GM04503 (cell line): ENCODE measurements around the gene RALGPS2.
"Not testable (repeated sequence)": the region's sequence is repeated elsewhere in the genome, so short reads cannot be mapped to it uniquely, and the experiment has no call there.

Experiments used
- DNase-seq: peaks from one replicate; pipeline ENCODE4 v3.0.0-alpha.2; 2012; ENCODE audit warnings: low read depth

Gene RALGPS2

GRCh38 chr1:178944729-178945128 is 219.7 kb downstream of the RALGPS2 start:
- no peak for DNase-seq

- no peak for DNase-seq
Measured at GRCh38 chr1:178945763-178946266, 220.8 kb downstream of the RALGPS2 start.

- DNase-seq, result no peak
Measured at GRCh38 chr1:178946416-178946815, 221.4 kb downstream of the RALGPS2 start.

GRCh38 chr1:178946855-178947676 is 222.0 kb downstream of the RALGPS2 start:
- DNase-seq, result no peak

GRCh38 chr1:178947677-178947981 is 222.6 kb downstream of the RALGPS2 start:
- no peak for DNase-seq

GRCh38 chr1:178948676-178949075 is 223.6 kb downstream of the RALGPS2 start:
- no peak for DNase-seq

GRCh38 chr1:178949866-178950265 is 224.8 kb downstream of the RALGPS2 start:
- not testable (repeated sequence) for DNase-seq

- DNase-seq, result no peak
Measured at GRCh38 chr1:178951600-178951999, 226.6 kb downstream of the RALGPS2 start.

GRCh38 chr1:178953034-178953433 is 228.0 kb downstream of the RALGPS2 start:
- no peak for DNase-seq

GRCh38 chr1:178953538-178954324 is 228.7 kb downstream of the RALGPS2 start:
- DNase-seq, result no peak

GRCh38 chr1:178954325-178954690 is 229.3 kb downstream of the RALGPS2 start:
- no peak for DNase-seq

GRCh38 chr1:178954937-178955336 is 229.9 kb downstream of the RALGPS2 start:
- no peak for DNase-seq

- no peak for DNase-seq
Measured at GRCh38 chr1:178955391-178955954, 230.4 kb downstream of the RALGPS2 start.

GRCh38 chr1:178958491-178958890 is 233.4 kb downstream of the RALGPS2 start:
- DNase-seq, result no peak

GRCh38 chr1:178959543-178960460 is 234.8 kb downstream of the RALGPS2 start:
- no peak for DNase-seq

- DNase-seq, result no peak
Measured at GRCh38 chr1:178960482-178961240, 235.6 kb downstream of the RALGPS2 start.

GRCh38 chr1:178961331-178961730 is 236.3 kb downstream of the RALGPS2 start:
- DNase-seq, result no peak

GRCh38 chr1:178961868-178962267 is 236.8 kb downstream of the RALGPS2 start:
- DNase-seq, result no peak

GRCh38 chr1:178962853-178963711 is 238.0 kb downstream of the RALGPS2 start:
- DNase-seq, result no peak
